ENCODE results near the gene BARHL1. TPM values are rescaled to one million over a fixed set of nuclear protein-coding genes. Genes with fewer than 3 reads are reported as not detected.

BARHL1 gene
- total RNA-seq, 2 experiments from 2014 or later, result not detected

GRCh38 chr9:132539096-132539495, 43.3 kb upstream of the BARHL1 start:
- Histone ChIP-seq H3K4me3 (ENCODE audit: low read depth, low read length, poor library complexity, severe bottlenecking) (no peak overlapping the region), H3K9me2 (ENCODE audit: insufficient read depth, low read length) (no peaks in the 10 kb centered on the region), H3K9me3 (ENCODE audit: low read length) (0 out of 2 replicates have a peak, but pooled peaks cover 2% of the 10 kb centered on the region), H3K4me1 (ENCODE audit: insufficient read depth, low read length, poor library complexity, severe bottlenecking) (no peaks in the 10 kb centered on the region), H2AFZ (ENCODE audit: low read length) (no peak overlapping the region), H3K4me2 (ENCODE audit: low read length) (no peak overlapping the region), H3K79me2 (ENCODE audit: insufficient read depth, low read depth, low read length) (no peaks in the 10 kb centered on the region), H4K20me1 (ENCODE audit: insufficient read depth, low read length) (no peaks in the 10 kb centered on the region), H3K36me3 (ENCODE audit: insufficient read depth, low read length) (no peaks in the 10 kb centered on the region), H3K27ac (ENCODE audit: low read depth, low read length, poor library complexity, severe bottlenecking) (no peak overlapping the region)
- ChIA-PET POLR2A (interaction anchor here (0.7 kb wide), 1 partner anchor 145 kb away, joined by 3 read pairs; no protein-coding TSS in a partner anchor), CTCF (ENCODE audit: unreplicated experiment) (no interaction called here)
- TF ChIP-seq, protein P1, sequence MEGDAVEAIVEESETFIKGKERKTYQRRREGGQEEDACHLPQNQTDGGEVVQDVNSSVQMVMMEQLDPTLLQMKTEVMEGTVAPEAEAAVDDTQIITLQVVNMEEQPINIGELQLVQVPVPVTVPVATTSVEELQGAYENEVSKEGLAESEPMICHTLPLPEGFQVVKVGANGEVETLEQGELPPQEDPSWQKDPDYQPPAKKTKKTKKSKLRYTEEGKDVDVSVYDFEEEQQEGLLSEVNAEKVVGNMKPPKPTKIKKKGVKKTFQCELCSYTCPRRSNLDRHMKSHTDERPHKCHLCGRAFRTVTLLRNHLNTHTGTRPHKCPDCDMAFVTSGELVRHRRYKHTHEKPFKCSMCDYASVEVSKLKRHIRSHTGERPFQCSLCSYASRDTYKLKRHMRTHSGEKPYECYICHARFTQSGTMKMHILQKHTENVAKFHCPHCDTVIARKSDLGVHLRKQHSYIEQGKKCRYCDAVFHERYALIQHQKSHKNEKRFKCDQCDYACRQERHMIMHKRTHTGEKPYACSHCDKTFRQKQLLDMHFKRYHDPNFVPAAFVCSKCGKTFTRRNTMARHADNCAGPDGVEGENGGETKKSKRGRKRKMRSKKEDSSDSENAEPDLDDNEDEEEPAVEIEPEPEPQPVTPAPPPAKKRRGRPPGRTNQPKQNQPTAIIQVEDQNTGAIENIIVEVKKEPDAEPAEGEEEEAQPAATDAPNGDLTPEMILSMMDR (conservative IDR thresholded peaks at IDR 0.05; ENCODE audit: low read length), result no peak
- TF ChIP-seq EZH2phosphoT487 (IDR thresholded peaks at IDR 0.05; ENCODE audit: borderline replicate concordance, low read depth, low read length), result no peak
- intact Hi-C loops (cut with micrococcal nuclease; ENCODE audit: unreplicated experiment), result no loop called here
- no peak for DNase-seq (ENCODE audit: low spot score)
- no TSS peak for BruUV-seq (replicated peaks)

DNA sequence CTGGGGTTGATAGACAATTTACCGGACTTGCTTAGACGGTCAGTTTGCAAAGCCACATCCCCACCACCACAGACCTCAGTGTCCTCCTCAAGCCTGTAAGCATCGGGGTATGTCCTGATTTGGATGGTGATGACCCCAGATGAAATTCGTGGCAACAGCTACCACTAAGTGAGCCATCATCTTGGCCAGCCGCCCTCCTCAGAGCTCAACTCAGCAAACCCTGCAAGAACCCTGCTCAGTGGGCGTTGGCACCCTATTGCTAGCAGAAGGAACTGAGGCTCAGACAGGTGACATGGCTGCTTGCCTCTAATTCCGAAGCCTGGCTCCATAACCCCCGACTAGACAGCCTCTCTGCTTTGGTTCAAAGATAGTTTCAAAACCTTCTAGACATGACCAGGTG, 41.4 kb upstream of the BARHL1 start:
- no peaks in the 10 kb centered on the region for H3K79me2 ChIP-seq (ENCODE audit: insufficient read depth, low read depth, low read length)
- no TSS peak for BruUV-seq (replicated peaks)
- no peaks in the 10 kb centered on the region for H3K36me3 ChIP-seq (ENCODE audit: insufficient read depth, low read length)
- H3K27ac ChIP-seq (ENCODE audit: low read depth, low read length, poor library complexity, severe bottlenecking), result no peak overlapping the region
- intact Hi-C loops (cut with micrococcal nuclease; ENCODE audit: unreplicated experiment), result no loop called here
- CTCF ChIA-PET (ENCODE audit: unreplicated experiment), result no interaction called here
- TF ChIP-seq, protein P1 (conservative IDR thresholded peaks at IDR 0.05; ENCODE audit: low read length), result no peak
- TF ChIP-seq EZH2phosphoT487 (IDR thresholded peaks at IDR 0.05; ENCODE audit: borderline replicate concordance, low read depth, low read length), result no peak
- no peaks in the 10 kb centered on the region for H3K9me2 ChIP-seq (ENCODE audit: insufficient read depth, low read length)
- no peaks in the 10 kb centered on the region for H3K9me3 ChIP-seq (ENCODE audit: low read length)
- H2AFZ ChIP-seq (ENCODE audit: low read length), result no peak overlapping the region
- peaks cover 9% of the 10 kb centered on the region for H3K4me1 ChIP-seq (ENCODE audit: insufficient read depth, low read length, poor library complexity, severe bottlenecking)
- no peaks in the 10 kb centered on the region for H4K20me1 ChIP-seq (ENCODE audit: insufficient read depth, low read length)
- H3K4me2 ChIP-seq (ENCODE audit: low read length), result no peak overlapping the region
- POLR2A ChIA-PET, result interaction anchor here (0.7 kb wide), 1 partner anchor 9 kb away, joined by 3 read pairs; no protein-coding TSS in a partner anchor
- no peak for DNase-seq (ENCODE audit: low spot score)
- H3K4me3 ChIP-seq (ENCODE audit: low read depth, low read length, poor library complexity, severe bottlenecking), result no peak overlapping the region

DNA sequence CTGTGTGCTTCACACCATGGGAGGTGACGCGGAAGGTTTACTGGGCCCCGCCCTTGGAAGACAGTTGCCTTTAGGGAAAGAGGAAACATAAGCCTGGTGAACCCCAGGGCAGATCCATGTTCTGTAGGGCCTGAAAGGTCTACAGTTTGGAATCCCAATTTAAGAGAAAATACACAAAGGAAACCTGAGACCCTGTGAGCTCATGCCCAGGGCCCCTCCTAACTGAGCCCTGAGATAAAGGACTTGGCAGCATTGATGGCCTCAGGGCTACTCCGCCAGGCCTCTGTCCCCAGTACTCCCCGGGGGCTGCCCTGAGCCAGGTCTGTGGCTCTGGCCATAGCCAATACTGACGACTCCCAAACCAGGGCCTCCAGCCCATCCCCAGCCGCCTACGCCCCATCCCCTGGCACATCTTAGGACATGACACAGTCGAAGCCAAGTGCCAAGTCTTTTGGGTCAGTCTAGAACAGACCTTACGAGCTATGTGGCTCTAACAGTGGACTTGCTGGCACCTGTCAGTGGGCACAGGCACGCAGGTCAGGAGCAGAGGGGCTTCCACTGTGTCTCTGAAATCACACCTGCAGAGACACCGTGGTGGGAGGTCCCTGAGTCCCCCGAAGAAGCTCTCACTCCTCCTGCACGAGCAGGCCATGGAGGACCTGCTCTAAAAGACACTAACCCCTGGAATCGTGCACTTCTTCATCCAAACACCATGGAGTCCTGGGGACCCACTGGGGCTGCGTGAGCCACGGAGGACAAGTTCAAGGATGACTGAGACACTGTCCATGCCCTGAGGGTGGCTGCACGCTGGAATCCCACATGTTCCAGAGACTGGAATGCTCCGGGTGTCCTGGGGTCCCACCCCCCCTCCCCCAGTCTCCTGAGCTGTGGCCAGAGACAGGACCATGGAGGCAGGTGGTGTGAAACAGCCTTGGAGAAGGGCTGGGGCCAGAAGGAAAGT, 40.3 kb upstream of the BARHL1 start:
- Histone ChIP-seq H3K4me1 (ENCODE audit: insufficient read depth, low read length, poor library complexity, severe bottlenecking) (peaks cover 20% of the 10 kb centered on the region), H4K20me1 (ENCODE audit: insufficient read depth, low read length) (no peaks in the 10 kb centered on the region), H3K79me2 (ENCODE audit: insufficient read depth, low read depth, low read length) (no peaks in the 10 kb centered on the region), H3K9me3 (ENCODE audit: low read length) (no peaks in the 10 kb centered on the region), H3K4me3 (ENCODE audit: low read depth, low read length, poor library complexity, severe bottlenecking) (no peak overlapping the region), H3K36me3 (ENCODE audit: insufficient read depth, low read length) (no peaks in the 10 kb centered on the region), H3K9me2 (ENCODE audit: insufficient read depth, low read length) (no peaks in the 10 kb centered on the region), H2AFZ (ENCODE audit: low read length) (no peak overlapping the region), H3K4me2 (ENCODE audit: low read length) (no peak overlapping the region), H3K27ac (ENCODE audit: low read depth, low read length, poor library complexity, severe bottlenecking) (no peak overlapping the region)
- TF ChIP-seq, protein P1 (conservative IDR thresholded peaks at IDR 0.05; ENCODE audit: low read length), result no peak
- no peak for TF ChIP-seq EZH2phosphoT487 (IDR thresholded peaks at IDR 0.05; ENCODE audit: borderline replicate concordance, low read depth, low read length)
- POLR2A ChIA-PET, result no interaction called here
- intact Hi-C loops (cut with micrococcal nuclease; ENCODE audit: unreplicated experiment), result no loop called here
- BruUV-seq (replicated peaks), result no TSS peak
- DNase-seq (ENCODE audit: low spot score), result no peak
- CTCF ChIA-PET (ENCODE audit: unreplicated experiment), result no interaction called here

Data from OCI-LY7 (cell line).